Testis (tissue), 3 donors: Measurements from ENCODE around the gene FBLN1. TPM values are rescaled to one million over a fixed set of nuclear protein-coding genes. Genes with fewer than 3 reads are reported as not detected.

ENCODE experiments used
- DNase-seq: peaks from one replicate; pipeline ENCODE4 v3.0.0-alpha.2; 2019
- H3K27ac ChIP-seq, 2 donors: fragments of 200-600 bp; sonication (generic); one replicate each; pipeline ENCODE4 v1.5.1; 2019
- H3K27me3 ChIP-seq: fragments of 200-600 bp; sonication (generic); one replicate; pipeline ENCODE4 v1.5.1; 2019
- H3K36me3 ChIP-seq: fragments of 200-600 bp; sonication (generic); one replicate; pipeline ENCODE4 v1.5.1; 2017; ENCODE audit warnings: low read depth; ENCODE audit errors: missing control alignments
- H3K4me1 ChIP-seq: fragments of 200-600 bp; sonication (generic); one replicate; pipeline ENCODE4 v1.5.1; 2019
- H3K4me3 ChIP-seq, 2 donors: fragments of 200-600 bp; sonication (generic); one replicate each; pipeline ENCODE4 v1.5.1; 2017 to 2019
- H3K9me3 ChIP-seq: fragments of 200-600 bp; sonication (generic); one replicate; pipeline ENCODE4 v1.5.1; 2017
- CTCF ChIP-seq, 3 experiments: fragments of 450-650 bp in 2 of 3; fragments of 200-600 bp in 1 of 3; sonication (generic) in 1 of 3; IDR thresholded peaks; one replicate each; pipeline ENCODE4 v1.5.1; 2016 to 2019; ENCODE audit warnings: antibody characterized with exemption in 3 of 3, mild to moderate bottlenecking in 2 of 3, moderate library complexity in 1 of 3
- POLR2A ChIP-seq: fragments of 450-650 bp; IDR thresholded peaks from one replicate; pipeline ENCODE4 v1.6.1; 2017; ENCODE audit warnings: antibody characterized with exemption, mild to moderate bottlenecking, moderate library complexity
- WGBS, 2 donors: methylation state at CpG; one replicate each; pipeline ENCODE4 v1.1.5; 2018; 5-methylcytosine and 5-hydroxymethylcytosine counted together
- intact Hi-C: fragments of 100-400 bp; cut with DNase I; formaldehyde crosslinking; loops from one replicate; pipeline ENCODE4 v1.15.1; 2023; ENCODE audit warnings: low total_unique reads
- polyA plus RNA-seq: library from polyadenylated mRNA; stranded (reverse); fragments of 350-450 nt; fragmentation: Illumina TruSeq; extraction: RNeasy Lipid Tissue Mini Kit (QIAGEN cat#74804); gene quantifications from one replicate; pipeline ENCODE4 v1.2.3, GENCODE V29; 2014; ENCODE audit warnings: low read depth, low replicate concordance; ENCODE audit not compliant: insufficient read depth
- total RNA-seq, 2 donors: library from RNA; depleted of rRNA; stranded (reverse); fragments of >200 nt; gene quantifications; one replicate each; pipeline ENCODE4 v1.2.3, GENCODE V29; 2016

Gene FBLN1
- total and polyA plus RNA-seq, 3 donors from 2014 or later = 32.4 to 154 (median 42.2) TPM

DNA sequence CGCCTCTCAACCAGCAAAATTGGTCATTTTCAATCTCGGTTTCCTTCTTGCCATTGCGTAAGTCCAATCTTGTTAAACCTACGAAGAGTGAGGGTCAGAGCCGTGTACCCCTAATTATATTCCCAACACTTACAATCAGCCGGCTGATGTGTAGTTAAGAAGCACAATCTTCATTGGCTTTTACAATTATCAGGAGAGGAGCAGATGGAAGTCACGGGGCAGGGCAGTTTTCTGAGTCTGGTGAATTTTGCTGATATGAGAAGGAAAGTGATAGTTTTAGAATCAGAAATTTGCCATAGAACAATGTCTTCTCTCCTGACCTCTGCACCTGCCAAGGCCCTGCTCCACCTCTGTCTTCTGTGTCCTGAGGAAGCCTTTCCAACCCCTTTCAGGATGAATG is 134.0 kb downstream of the FBLN1 start:
- Histone ChIP-seq H3K36me3 (no peaks in the 10 kb centered on the region), H3K4me3 (no peak overlapping the region), H3K4me1 (no peaks in the 10 kb centered on the region), H3K27ac (no peak overlapping the region), H3K27me3 (no peaks in the 10 kb centered on the region), H3K9me3 (no peaks in the 10 kb centered on the region)
- intact Hi-C loops = no loop called here
- TF ChIP-seq CTCF (IDR thresholded peaks at IDR 0.05) = no peak
- TF ChIP-seq POLR2A = no peak
- DNase-seq = no peak
- 87 to 90% methylated on average over 7 of the region's 7 CpGs for WGBS, 2 donors

- DNase-seq = no peak
- Histone ChIP-seq H3K9me3 (no peaks in the 10 kb centered on the region), H3K27me3 (no peaks in the 10 kb centered on the region), H3K4me3 (no peak overlapping the region), H3K4me1 (no peaks in the 10 kb centered on the region), H3K27ac (no peak overlapping the region), H3K36me3 (no peaks in the 10 kb centered on the region)
- intact Hi-C loops = no loop called here
- no peak for TF ChIP-seq CTCF (IDR thresholded peaks at IDR 0.05)
- no peak for TF ChIP-seq POLR2A
- WGBS, 2 donors = 94 to 95% methylated on average over 3 of the region's 3 CpGs
These were observed 135.5 kb downstream of the FBLN1 start for GRCh38 chr22:45638197-45638596.

DNA sequence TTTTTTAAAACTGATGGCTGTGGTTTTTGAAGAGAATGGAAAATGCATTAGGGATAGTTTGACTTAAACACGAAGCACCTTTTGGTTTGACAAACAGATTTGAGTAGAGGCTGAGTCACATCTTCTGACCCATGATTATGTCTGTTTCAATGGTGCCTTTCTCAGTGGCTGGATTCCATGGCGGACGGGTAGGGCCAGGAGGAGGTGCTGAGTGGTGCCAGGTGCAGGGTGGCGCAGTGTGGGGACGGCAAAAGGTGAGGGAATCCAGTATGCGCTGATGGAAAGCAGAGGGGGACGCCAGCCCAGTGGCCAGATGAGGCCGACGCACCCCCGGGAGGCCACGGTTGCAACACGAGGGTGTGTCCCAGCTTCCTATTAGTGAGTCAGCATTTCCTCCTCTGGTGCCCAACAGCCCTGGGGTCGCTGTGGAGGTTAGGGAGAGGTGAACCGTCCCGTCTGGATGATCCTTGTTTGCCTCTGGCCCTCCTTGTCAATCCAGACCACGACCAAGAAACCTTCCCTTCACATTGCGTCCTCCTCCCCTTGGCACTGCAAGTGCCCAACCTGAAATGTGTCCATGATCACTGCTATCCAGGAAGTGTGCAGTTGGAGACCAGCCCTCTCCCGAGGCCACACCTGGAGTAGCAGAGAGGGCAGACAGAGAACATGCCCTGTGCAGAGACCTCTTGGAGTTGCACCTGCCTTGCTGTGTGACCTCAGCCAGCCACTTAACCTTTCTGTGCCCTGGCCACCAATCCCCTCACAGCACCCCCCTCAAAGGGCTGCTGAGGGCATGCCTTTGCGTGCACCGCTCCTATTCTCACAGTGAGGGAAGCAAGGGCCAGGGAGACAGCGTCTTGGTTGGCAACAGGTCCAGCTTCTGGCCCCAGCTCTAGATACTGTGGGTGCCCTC is 136.4 kb downstream of the FBLN1 start:
- no peak overlapping the region for H3K27ac ChIP-seq
- intact Hi-C loops = no loop called here
- WGBS, 2 donors = 74 to 81% methylated on average over 20 to 21 of the region's 21 CpGs
- no peak overlapping the region for H3K4me3 ChIP-seq
- H3K9me3 ChIP-seq = no peaks in the 10 kb centered on the region
- H3K4me1 ChIP-seq = no peaks in the 10 kb centered on the region
- TF ChIP-seq CTCF (IDR thresholded peaks at IDR 0.05) (no peak), POLR2A (no peak)
- no peak for DNase-seq
- H3K36me3 ChIP-seq = no peaks in the 10 kb centered on the region
- no peaks in the 10 kb centered on the region for H3K27me3 ChIP-seq

DNA sequence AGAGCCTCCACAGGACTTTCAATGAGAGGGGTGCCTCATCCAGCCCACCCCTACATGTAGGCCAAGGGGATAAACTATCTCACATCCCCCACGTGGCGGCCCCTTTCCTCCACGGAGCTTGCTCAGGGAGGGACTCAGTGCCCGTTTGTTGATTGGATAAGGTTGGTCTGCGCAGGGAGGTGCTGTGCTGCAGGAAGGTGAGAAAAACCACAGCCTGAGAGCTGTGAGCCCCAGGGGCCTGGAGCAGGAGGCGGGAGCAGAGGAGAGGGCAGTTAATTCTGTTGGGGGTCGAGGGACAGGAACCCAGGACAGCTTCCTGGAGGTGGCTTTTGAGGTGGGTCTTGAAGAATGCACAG is 137.0 kb downstream of the FBLN1 start:
- Histone ChIP-seq H3K36me3 (no peaks in the 10 kb centered on the region), H3K27ac (no peak overlapping the region), H3K4me1 (no peaks in the 10 kb centered on the region), H3K27me3 (no peaks in the 10 kb centered on the region), H3K4me3 (no peak overlapping the region), H3K9me3 (no peaks in the 10 kb centered on the region)
- no peak for TF ChIP-seq POLR2A
- TF ChIP-seq CTCF (IDR thresholded peaks at IDR 0.05) = no peak
- 61 to 62% methylated on average over 6 to 7 of the region's 7 CpGs for WGBS, 2 donors
- intact Hi-C loops = no loop called here
- DNase-seq = no peak
